ENCODE measurements around the gene SNAP29.

DNA sequence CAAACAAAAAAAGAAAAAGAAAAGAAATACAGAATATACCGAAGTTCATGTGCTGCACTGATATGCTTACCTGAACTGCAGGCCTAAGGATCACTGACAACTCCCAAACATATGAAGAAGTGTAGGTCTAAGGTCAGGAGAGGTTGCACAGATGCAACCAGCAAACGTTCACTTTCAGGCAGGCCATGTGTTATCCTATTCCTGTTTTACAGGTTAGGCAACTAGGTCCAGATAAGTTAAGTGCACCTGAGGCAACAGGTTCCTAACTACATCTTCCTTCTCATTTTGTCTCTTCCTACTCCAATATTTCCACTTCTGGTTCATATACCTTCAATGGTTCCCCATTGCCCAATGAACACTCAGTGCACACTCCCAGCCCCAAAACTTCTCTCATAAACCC, 15.3 kb upstream of the SNAP29 start:
- TF ChIP-seq CTCF (IDR thresholded peaks at IDR 0.05) (no peak), POLR2A (IDR thresholded peaks at IDR 0.05) (no peak)
